BE2C (cell line): Measurements from ENCODE around the gene NEK3.
"Not testable (repeated sequence)": the region's sequence is repeated elsewhere in the genome, so short reads cannot be mapped to it uniquely, and the experiment has no call there.

Source experiments
- DNase-seq: peaks from one replicate; pipeline ENCODE4 v3.0.0-alpha.2; 2020
- H3K27me3 ChIP-seq: fragments of 250-450 bp; sonication (Bioruptor Pico); 2 replicates; pipeline ENCODE4 v1.5.1; 2020; ENCODE audit warnings: mild to moderate bottlenecking
- H3K36me3 ChIP-seq: fragments of 250-450 bp; sonication (Bioruptor Pico); 2 replicates; pipeline ENCODE4 v1.5.1; 2020; ENCODE audit warnings: mild to moderate bottlenecking
- H3K4me1 ChIP-seq: fragments of 250-450 bp; sonication (Bioruptor Pico); 2 replicates; pipeline ENCODE4 v1.5.1; 2020
- H3K4me3 ChIP-seq: 2 replicates; pipeline ENCODE4 v1.5.1; 2011; ENCODE audit warnings: low read depth, low read length
- H3K9me3 ChIP-seq: fragments of 250-450 bp; sonication (Bioruptor Pico); 2 replicates; pipeline ENCODE4 v1.5.1; 2020
- CTCF ChIP-seq: IDR thresholded peaks from 2 replicates; pipeline ENCODE4 v1.5.1; 2012; ENCODE audit warnings: mild to moderate bottlenecking, low read depth, low read length

NEK3 gene

DNA sequence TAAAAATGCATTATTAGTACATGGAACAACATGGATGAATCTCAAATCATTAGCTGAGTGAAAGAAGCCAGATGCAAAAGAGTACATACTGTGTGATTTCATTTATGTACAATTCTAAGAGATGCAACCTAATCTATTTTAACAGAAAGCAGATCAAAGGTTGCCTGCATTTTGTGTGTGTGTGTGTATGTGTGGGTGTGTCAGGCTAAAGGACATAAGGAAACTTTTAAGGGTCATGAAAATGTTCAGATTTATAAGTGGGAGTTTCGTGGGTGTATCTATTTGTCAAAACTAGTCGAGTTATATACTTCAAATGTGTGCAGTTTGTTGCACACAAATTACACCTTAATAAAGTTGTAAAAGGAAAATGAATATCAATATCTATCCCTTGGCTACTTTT, 17.9 kb upstream of the NEK3 start:
- peaks cover 30% of the 10 kb centered on the region for H3K36me3 ChIP-seq
- H3K27me3 ChIP-seq, result no peaks in the 10 kb centered on the region
- no peak overlapping the region for H3K4me3 ChIP-seq
- TF ChIP-seq CTCF, result no peak
- no peaks in the 10 kb centered on the region for H3K9me3 ChIP-seq
- DNase-seq, result no peak
- no peaks in the 10 kb centered on the region for H3K4me1 ChIP-seq

GRCh38 chr13:52173970-52174369, 14.6 kb upstream of the NEK3 start:
- H3K4me1 ChIP-seq, DNase-seq, H3K27me3 ChIP-seq, H3K9me3 ChIP-seq, H3K4me3 ChIP-seq: not testable (repeated sequence)
- peaks cover 30% of the 10 kb centered on the region for H3K36me3 ChIP-seq

GRCh38 chr13:52173373-52173772, 14.0 kb upstream of the NEK3 start:
- Histone ChIP-seq H3K36me3 (peaks cover 36% of the 10 kb centered on the region), H3K27me3 (no peaks in the 10 kb centered on the region), H3K4me3 (no peak overlapping the region), H3K4me1 (no peaks in the 10 kb centered on the region), H3K9me3 (no peaks in the 10 kb centered on the region)
- no peak for DNase-seq
- TF ChIP-seq CTCF, result no peak

- not testable (repeated sequence) for DNase-seq, H3K9me3 ChIP-seq, H3K4me1 ChIP-seq, H3K4me3 ChIP-seq, H3K27me3 ChIP-seq
- peaks cover 36% of the 10 kb centered on the region for H3K36me3 ChIP-seq
These were observed 12.3 kb upstream of the NEK3 start for GRCh38 chr13:52171686-52172085.

GRCh38 chr13:52170828-52171391, 11.5 kb upstream of the NEK3 start:
- not testable (repeated sequence) for H3K4me3 ChIP-seq, H3K27me3 ChIP-seq, DNase-seq, H3K9me3 ChIP-seq, H3K4me1 ChIP-seq
- peaks cover 36% of the 10 kb centered on the region for H3K36me3 ChIP-seq

DNA sequence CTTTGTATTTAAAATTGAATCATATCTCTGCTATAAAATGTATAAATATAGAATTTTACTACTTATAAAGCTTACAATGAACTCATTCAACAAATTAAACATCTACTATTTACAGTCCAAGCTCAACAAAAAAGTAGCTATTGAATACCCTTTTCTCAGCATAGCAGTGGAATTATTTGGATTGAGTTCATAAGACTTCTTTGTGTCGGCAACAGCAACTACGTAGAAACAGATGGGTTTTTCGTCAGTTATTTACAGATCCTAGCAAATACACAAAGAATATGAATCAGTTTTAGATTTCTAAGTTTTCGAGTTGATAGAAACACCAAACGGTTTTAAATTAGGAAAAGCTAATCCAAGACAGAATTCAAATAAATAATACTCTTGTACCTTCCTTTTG, 10.4 kb upstream of the NEK3 start:
- no peaks in the 10 kb centered on the region for H3K9me3 ChIP-seq
- H3K4me1 ChIP-seq, result no peaks in the 10 kb centered on the region
- peaks cover 28% of the 10 kb centered on the region for H3K36me3 ChIP-seq
- no peaks in the 10 kb centered on the region for H3K27me3 ChIP-seq
- no peak for TF ChIP-seq CTCF
- no peak overlapping the region for H3K4me3 ChIP-seq
- no peak for DNase-seq

GRCh38 chr13:52165411-52165810, 6.0 kb upstream of the NEK3 start:
- Histone ChIP-seq H3K27me3 (no peaks in the 10 kb centered on the region), H3K9me3 (no peaks in the 10 kb centered on the region), H3K4me1 (no peaks in the 10 kb centered on the region), H3K4me3 (no peak overlapping the region), H3K36me3 (peaks cover 10% of the 10 kb centered on the region)
- DNase-seq, result no peak
- TF ChIP-seq CTCF, result no peak

GRCh38 chr13:52164989-52165388, 5.6 kb upstream of the NEK3 start:
- H3K36me3 ChIP-seq, result peaks cover 8% of the 10 kb centered on the region
- H3K4me1 ChIP-seq, result no peaks in the 10 kb centered on the region
- no peak for TF ChIP-seq CTCF
- no peak overlapping the region for H3K4me3 ChIP-seq
- peaks cover under 1% of the 10 kb centered on the region; the same call in 1 of the 2 replicates for H3K9me3 ChIP-seq
- DNase-seq, result no peak
- H3K27me3 ChIP-seq, result no peaks in the 10 kb centered on the region

DNA sequence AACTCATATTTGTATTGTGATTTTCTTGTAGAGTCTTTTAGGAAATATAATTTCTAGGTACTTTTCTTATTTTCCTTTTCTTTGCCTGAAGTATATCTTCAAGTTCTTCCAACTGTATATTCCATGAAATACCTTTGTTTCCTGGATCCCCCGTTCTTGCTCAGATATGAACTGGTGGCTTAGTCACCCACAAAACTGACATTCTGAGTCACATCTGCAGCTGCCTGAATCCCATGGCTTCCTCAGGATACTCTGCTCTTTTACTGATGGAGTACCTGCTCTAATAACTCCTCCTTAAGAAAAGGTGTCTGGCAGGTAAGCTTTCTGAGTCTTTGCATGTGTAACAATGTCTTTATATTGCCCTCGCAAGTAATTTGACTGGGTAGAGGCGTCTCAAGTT, 4.5 kb upstream of the NEK3 start:
- H3K4me1 ChIP-seq, H3K36me3 ChIP-seq, H3K4me3 ChIP-seq, H3K9me3 ChIP-seq, H3K27me3 ChIP-seq, DNase-seq: not testable (repeated sequence)
